ENCODE data around the gene TDRD9.

DNA sequence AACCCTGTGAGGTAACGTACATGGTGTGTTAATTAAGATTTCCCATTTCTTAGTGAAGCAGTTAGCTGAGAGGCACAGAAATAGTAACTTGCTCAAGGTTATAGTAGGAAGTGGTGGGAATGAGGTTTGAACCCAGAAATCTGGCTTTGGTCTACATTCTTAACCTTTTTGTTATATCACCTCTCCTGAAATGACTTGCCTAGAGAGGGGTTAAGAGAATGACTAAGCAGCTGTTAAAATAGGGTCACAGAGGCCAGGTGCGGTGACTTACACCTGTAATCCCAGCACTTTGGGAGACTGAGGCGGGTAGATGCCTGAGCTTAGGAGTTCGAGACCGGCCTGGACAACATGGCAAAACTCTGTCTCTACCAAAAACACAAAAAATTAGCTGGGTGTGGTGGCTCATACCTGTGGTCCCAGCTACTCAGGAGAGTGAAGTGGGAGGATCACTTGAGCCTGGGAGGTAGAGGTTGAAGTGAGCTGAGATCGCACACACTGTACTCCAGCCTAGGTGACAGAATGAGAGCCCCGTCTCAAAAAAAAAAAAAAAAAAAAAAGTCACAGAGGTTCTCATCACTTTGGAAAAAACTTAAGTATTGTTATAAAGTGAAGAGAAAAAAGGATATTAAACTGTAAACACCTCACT, 71.7 kb downstream of the TDRD9 start:
- TF ChIP-seq, protein P1, sequence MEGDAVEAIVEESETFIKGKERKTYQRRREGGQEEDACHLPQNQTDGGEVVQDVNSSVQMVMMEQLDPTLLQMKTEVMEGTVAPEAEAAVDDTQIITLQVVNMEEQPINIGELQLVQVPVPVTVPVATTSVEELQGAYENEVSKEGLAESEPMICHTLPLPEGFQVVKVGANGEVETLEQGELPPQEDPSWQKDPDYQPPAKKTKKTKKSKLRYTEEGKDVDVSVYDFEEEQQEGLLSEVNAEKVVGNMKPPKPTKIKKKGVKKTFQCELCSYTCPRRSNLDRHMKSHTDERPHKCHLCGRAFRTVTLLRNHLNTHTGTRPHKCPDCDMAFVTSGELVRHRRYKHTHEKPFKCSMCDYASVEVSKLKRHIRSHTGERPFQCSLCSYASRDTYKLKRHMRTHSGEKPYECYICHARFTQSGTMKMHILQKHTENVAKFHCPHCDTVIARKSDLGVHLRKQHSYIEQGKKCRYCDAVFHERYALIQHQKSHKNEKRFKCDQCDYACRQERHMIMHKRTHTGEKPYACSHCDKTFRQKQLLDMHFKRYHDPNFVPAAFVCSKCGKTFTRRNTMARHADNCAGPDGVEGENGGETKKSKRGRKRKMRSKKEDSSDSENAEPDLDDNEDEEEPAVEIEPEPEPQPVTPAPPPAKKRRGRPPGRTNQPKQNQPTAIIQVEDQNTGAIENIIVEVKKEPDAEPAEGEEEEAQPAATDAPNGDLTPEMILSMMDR (IDR thresholded peaks at IDR 0.05), result no peak
- TF ChIP-seq ZFX (IDR thresholded peaks at IDR 0.05; ENCODE audit: borderline replicate concordance), result no peak
